K562 (cell line): ENCODE measurements around the gene MCL1. TPM values are rescaled to one million over a fixed set of nuclear protein-coding genes. Genes with fewer than 3 reads are reported as not detected.

Source experiments
- AFF1 ChIP-seq, 2 experiments: fragments of 450-650 bp; IDR thresholded peaks; 2 replicates each; pipeline ENCODE4 v1.6.1; 2018; ENCODE audit warnings: mild to moderate bottlenecking in 2 of 2, low read depth in 1 of 2; ENCODE audit not compliant: partially characterized antibody in 2 of 2
- CTCF ChIP-seq, 3 experiments: IDR thresholded peaks in 2 of 3; conservative IDR thresholded peaks in 1 of 3; 2 replicates each; pipeline ENCODE4 v1.5.1; 2011 to 2012; ENCODE audit warnings: low read length in 3 of 3, mild to moderate bottlenecking in 3 of 3, control low read depth in 2 of 3, improper control_type of control experiment in 1 of 3, inconsistent platforms in 1 of 3, low read depth in 1 of 3, mixed read lengths in 1 of 3, moderate library complexity in 1 of 3; ENCODE audit not compliant: insufficient read depth in 2 of 3
- polyA plus RNA-seq, 8 experiments: library from polyadenylated mRNA; depleted of rRNA in 4 of 8; stranded (reverse) in 5 of 8; unstranded in 3 of 8; fragments of >200 nt; fragmentation: Nextera tagmentation in 2 of 8; fragmentation: Illumina TruSeq in 1 of 8; extraction: Ambion mirVana in 2 of 8; extraction: Trizol in 1 of 8; gene quantifications; 2 replicates each; pipeline versions ENCODE4 v1.2.1 to v1.2.3, GENCODE V29; 2011 to 2014; ENCODE audit warnings: inconsistent platforms in 1 of 8, missing spikeins in 1 of 8
- total RNA-seq, 7 experiments: library from RNA; depleted of rRNA in 6 of 7; stranded (reverse); fragments of >200 nt in 6 of 7; fragmentation: Illumina TruSeq in 2 of 7; extraction: Trizol in 2 of 7; gene quantifications; 2 replicates each; pipeline versions ENCODE4 v1.2.1 to v1.2.3, GENCODE V29; 2011 to 2021; ENCODE audit warnings: low replicate concordance in 1 of 7

The MCL1 gene
- total and polyA plus RNA-seq, 9 of the 15 experiments (the other 6 are each of a cell fraction or from before 2014, with no cell fraction given): 27.1 to 224 (median 138) TPM

GRCh38 chr1:150537732-150538684 is 41.4 kb downstream of the MCL1 start (continued):
- TF ChIP-seq AFF1 (IDR thresholded peaks at IDR 0.05; ENCODE audit: low read depth in 1 of 2, partially characterized antibody in 2 of 2): peak in 1 of 2 experiments; percentile 51
- peak; percentile 24 to 42 (median 38); a peak in 4 of 6 replicates for TF ChIP-seq CTCF (IDR thresholded peaks at IDR 0.05 in 2 of 3, conservative IDR thresholded peaks at IDR 0.05 in 1 of 3; ENCODE audit: insufficient read depth in 2 of 3, low read depth in 1 of 3, low read length in 3 of 3)
